DND-41 (cell line): ENCODE data around the gene P3H3.

ENCODE experiments used
- EZH2 ChIP-seq: IDR thresholded peaks from 3 replicates; pipeline ENCODE4 v1.6.1; 2012; ENCODE audit warnings: borderline replicate concordance, low read depth, mild to moderate bottlenecking, moderate library complexity, low read length, inconsistent platforms; ENCODE audit not compliant: severe bottlenecking
- TF ChIP-seq, protein P1 (sequence below): IDR thresholded peaks from 2 replicates; pipeline ENCODE4 v1.5.1; 2012; ENCODE audit warnings: borderline replicate concordance, low read length, moderate library complexity, mild to moderate bottlenecking; ENCODE audit not compliant: poor library complexity, severe bottlenecking; ENCODE audit errors: extremely low read depth

- TF ChIP-seq EZH2 = no peak
- TF ChIP-seq, protein P1, sequence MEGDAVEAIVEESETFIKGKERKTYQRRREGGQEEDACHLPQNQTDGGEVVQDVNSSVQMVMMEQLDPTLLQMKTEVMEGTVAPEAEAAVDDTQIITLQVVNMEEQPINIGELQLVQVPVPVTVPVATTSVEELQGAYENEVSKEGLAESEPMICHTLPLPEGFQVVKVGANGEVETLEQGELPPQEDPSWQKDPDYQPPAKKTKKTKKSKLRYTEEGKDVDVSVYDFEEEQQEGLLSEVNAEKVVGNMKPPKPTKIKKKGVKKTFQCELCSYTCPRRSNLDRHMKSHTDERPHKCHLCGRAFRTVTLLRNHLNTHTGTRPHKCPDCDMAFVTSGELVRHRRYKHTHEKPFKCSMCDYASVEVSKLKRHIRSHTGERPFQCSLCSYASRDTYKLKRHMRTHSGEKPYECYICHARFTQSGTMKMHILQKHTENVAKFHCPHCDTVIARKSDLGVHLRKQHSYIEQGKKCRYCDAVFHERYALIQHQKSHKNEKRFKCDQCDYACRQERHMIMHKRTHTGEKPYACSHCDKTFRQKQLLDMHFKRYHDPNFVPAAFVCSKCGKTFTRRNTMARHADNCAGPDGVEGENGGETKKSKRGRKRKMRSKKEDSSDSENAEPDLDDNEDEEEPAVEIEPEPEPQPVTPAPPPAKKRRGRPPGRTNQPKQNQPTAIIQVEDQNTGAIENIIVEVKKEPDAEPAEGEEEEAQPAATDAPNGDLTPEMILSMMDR = no peak
Observed at GRCh38 chr12:6838854-6839253, 10.6 kb downstream of the P3H3 start.
